ENCODE measurements around the gene AQP4.

The AQP4 gene

GRCh38 chr18:26862084-26862483 lies 3.4 kb downstream of the AQP4 start:
- Histone ChIP-seq H3K36me3 (replicated peaks) (no peaks in the 10 kb centered on the region), H3K4me3 (ENCODE audit: low read depth, low read length) (no peak overlapping the region), H3K27ac (no peak overlapping the region), H3K27me3 (replicated peaks) (no peaks in the 10 kb centered on the region)
- in situ Hi-C loops (cut with HindIII; ENCODE audit: low pct_ligation_motif_present, low sequenced_read_pairs), result no loop called here
- no peak for TF ChIP-seq CTCF (IDR thresholded peaks at IDR 0.05; ENCODE audit: low read depth, low read length, missing control alignments)
- DNase-seq, result no peak

GRCh38 chr18:26854292-26854881 lies 11.1 kb downstream of the AQP4 start:
- in situ Hi-C loops (cut with HindIII; ENCODE audit: low pct_ligation_motif_present, low sequenced_read_pairs), result no loop called here
- TF ChIP-seq CTCF (IDR thresholded peaks at IDR 0.05; ENCODE audit: low read depth, low read length, missing control alignments), result no peak
- Histone ChIP-seq H3K27me3 (replicated peaks) (no peaks in the 10 kb centered on the region), H3K4me3 (ENCODE audit: low read depth, low read length) (no peak overlapping the region), H3K36me3 (replicated peaks) (no peaks in the 10 kb centered on the region), H3K27ac (no peak overlapping the region)
- DNase-seq, result no peak

GRCh38 chr18:26853401-26853800 lies 12.1 kb downstream of the AQP4 start:
- no peak for DNase-seq
- no peak for TF ChIP-seq CTCF (IDR thresholded peaks at IDR 0.05; ENCODE audit: low read depth, low read length, missing control alignments)
- Histone ChIP-seq H3K36me3 (replicated peaks) (no peaks in the 10 kb centered on the region), H3K27me3 (replicated peaks) (no peaks in the 10 kb centered on the region), H3K4me3 (ENCODE audit: low read depth, low read length) (no peak overlapping the region), H3K27ac (no peak overlapping the region)
- in situ Hi-C loops (cut with HindIII; ENCODE audit: low pct_ligation_motif_present, low sequenced_read_pairs), result no loop called here

- H3K4me3 ChIP-seq (ENCODE audit: low read depth, low read length), result no peak overlapping the region
- in situ Hi-C loops (cut with HindIII; ENCODE audit: low pct_ligation_motif_present, low sequenced_read_pairs), result no loop called here
- no peaks in the 10 kb centered on the region for H3K27me3 ChIP-seq (replicated peaks)
- no peak for DNase-seq
- no peak overlapping the region for H3K27ac ChIP-seq
- no peak for TF ChIP-seq CTCF (IDR thresholded peaks at IDR 0.05; ENCODE audit: low read depth, low read length, missing control alignments)
- no peaks in the 10 kb centered on the region for H3K36me3 ChIP-seq (replicated peaks)
Measured at GRCh38 chr18:26843760-26844159, 21.7 kb downstream of the AQP4 start.

- in situ Hi-C loops (cut with HindIII; ENCODE audit: low pct_ligation_motif_present, low sequenced_read_pairs), result no loop called here
- Histone ChIP-seq H3K36me3 (replicated peaks) (no peaks in the 10 kb centered on the region), H3K4me3 (ENCODE audit: low read depth, low read length) (no peak overlapping the region), H3K27me3 (replicated peaks) (no peaks in the 10 kb centered on the region), H3K27ac (no peak overlapping the region)
- no peak for TF ChIP-seq CTCF (IDR thresholded peaks at IDR 0.05; ENCODE audit: low read depth, low read length, missing control alignments)
- DNase-seq, result no peak
Measured at GRCh38 chr18:26840965-26841364, 24.5 kb downstream of the AQP4 start.

GRCh38 chr18:26839609-26840008 lies 25.9 kb downstream of the AQP4 start:
- Histone ChIP-seq H3K36me3 (replicated peaks) (no peaks in the 10 kb centered on the region), H3K27me3 (replicated peaks) (no peaks in the 10 kb centered on the region), H3K4me3 (ENCODE audit: low read depth, low read length) (no peak overlapping the region), H3K27ac (no peak overlapping the region)
- TF ChIP-seq CTCF (IDR thresholded peaks at IDR 0.05; ENCODE audit: low read depth, low read length, missing control alignments), result no peak
- in situ Hi-C loops (cut with HindIII; ENCODE audit: low pct_ligation_motif_present, low sequenced_read_pairs), result no loop called here
- DNase-seq, result no peak

Data from brain microvascular endothelial cell (primary cell).